RWPE1 (cell line): Measurements from ENCODE around the gene STX3.
A peak's percentile ranks its signal among the peaks of the same experiment; 100 is the strongest.

Source experiments
- CTCF ChIA-PET: fragments of 350-600 bp; sonication (Branson Sonifier 250); formaldehyde crosslinking; extraction: SDS; loops from one replicate; lab custom pipeline; 2021; lab: Yijun Ruan, JAX
- POLR2A ChIA-PET: fragments of 400-600 bp; formaldehyde crosslinking; extraction: SDS; loops from one replicate; lab custom pipeline; 2020; ENCODE audit warnings: antibody characterized with exemption; ENCODE audit not compliant: low non-redundant PET; lab: Yijun Ruan, JAX
- DNase-seq: peaks from one replicate; pipeline ENCODE4 v3.0.0; 2012; ENCODE audit warnings: low spot score
- H3K27ac ChIP-seq: fragments of 450-650 bp; 2 replicates; pipeline ENCODE4 v1.5.1; 2017
- CTCF ChIP-seq: fragments of 450-650 bp; conservative IDR thresholded peaks from 2 replicates; pipeline ENCODE4 v1.5.1; 2017; ENCODE audit warnings: low read depth, mild to moderate bottlenecking

STX3 gene

GRCh38 chr11:59787816-59788215 is 32.6 kb downstream of the STX3 start:
- H3K27ac ChIP-seq: no peak overlapping the region
- no peak for TF ChIP-seq CTCF

GRCh38 chr11:59791639-59792038 is 36.5 kb downstream of the STX3 start:
- TF ChIP-seq CTCF: no peak
- CTCF ChIA-PET: interaction anchor here (0.6 kb wide), 1 partner anchor 302 kb away, joined by 3 read pairs; no protein-coding TSS in a partner anchor
- POLR2A ChIA-PET: no interaction called here
- DNase-seq: no peak
- no peak overlapping the region for H3K27ac ChIP-seq

More at GRCh38 chr11:59787816-59788215, 32.6 kb downstream of the STX3 start:
- ChIA-PET POLR2A (no interaction called here), CTCF (interaction anchor here (0.6 kb wide), 1 partner anchor 10 kb away, joined by 5 read pairs; no protein-coding TSS in a partner anchor)
- DNase-seq: peak; percentile 33

- POLR2A ChIA-PET: no interaction called here
- CTCF ChIA-PET: no interaction called here
- no peak for TF ChIP-seq CTCF
Measured at GRCh38 chr11:59792507-59792906, 37.3 kb downstream of the STX3 start.

GRCh38 chr11:59794417-59794816 is 39.2 kb downstream of the STX3 start:
- H3K27ac ChIP-seq: no peak overlapping the region
- ChIA-PET POLR2A (no interaction called here), CTCF (no interaction called here)
- no peak for TF ChIP-seq CTCF
- no peak for DNase-seq

More at GRCh38 chr11:59792507-59792906, 37.3 kb downstream of the STX3 start:
- H3K27ac ChIP-seq: no peak overlapping the region
- no peak for DNase-seq

GRCh38 chr11:59800390-59801025 is 45.3 kb downstream of the STX3 start:
- POLR2A ChIA-PET: no interaction called here
- CTCF ChIA-PET: interaction anchor here (2.4 kb wide), 1 partner anchor 46 kb away, joined by 33 read pairs; the partner anchor contains the start of gene STX3

GRCh38 chr11:59801160-59801706 is 46.1 kb downstream of the STX3 start:
- POLR2A ChIA-PET: no interaction called here
- H3K27ac ChIP-seq: no peak overlapping the region
- TF ChIP-seq CTCF: no peak
- CTCF ChIA-PET: interaction anchor here (2.4 kb wide), 1 partner anchor 47 kb away, joined by 33 read pairs; the partner anchor contains the start of gene STX3
- no peak for DNase-seq

More at GRCh38 chr11:59800390-59801025, 45.3 kb downstream of the STX3 start:
- no peak for TF ChIP-seq CTCF
- H3K27ac ChIP-seq: no peak overlapping the region
- DNase-seq: no peak
